Islet precursor cell (in vitro differentiated cells): ENCODE measurements around the gene RFXAP.
A peak's percentile ranks its signal among the peaks of the same experiment; 100 is the strongest.

Source experiments
- DNase-seq: peaks from one replicate; pipeline ENCODE4 v3.0.0-alpha.2; 2018

Gene RFXAP

DNA sequence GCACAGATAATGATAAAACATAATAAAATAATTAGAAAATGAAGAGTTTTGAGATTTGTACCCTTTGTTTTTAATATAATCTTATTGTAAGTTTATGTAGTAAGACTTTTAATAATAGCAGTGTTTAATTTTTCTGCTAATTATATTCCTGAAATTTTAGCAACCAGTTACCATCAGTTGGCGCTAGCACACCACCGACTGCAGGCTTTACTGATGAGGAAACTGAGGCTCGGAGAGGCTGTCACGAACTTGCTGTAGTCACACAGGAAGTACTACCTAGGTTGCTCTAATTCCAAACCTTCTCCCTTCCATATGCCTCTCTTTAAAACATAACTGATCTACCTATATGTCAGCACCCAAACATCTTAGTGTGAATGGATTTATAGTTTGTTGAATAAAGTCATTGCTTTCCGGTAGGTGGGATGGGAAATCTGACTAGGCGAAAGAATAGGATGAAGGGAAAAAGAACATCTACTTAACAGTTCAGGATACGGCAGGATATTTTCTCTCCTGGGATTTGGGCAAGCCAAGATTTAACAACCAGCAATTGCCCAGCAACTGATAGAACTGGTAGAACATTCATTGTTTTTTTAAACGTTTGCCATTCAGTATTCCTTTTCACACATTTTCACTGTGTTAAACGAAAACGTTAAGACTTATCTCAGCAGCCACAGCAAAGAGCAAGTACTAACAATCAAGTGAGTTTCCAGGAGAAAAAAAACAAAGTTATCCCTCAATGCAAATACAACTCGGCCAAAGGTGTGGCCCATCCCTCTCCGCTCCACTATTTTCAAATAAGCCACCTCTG, 822 bp upstream of the RFXAP start:
- DNase-seq, result no peak

DNA sequence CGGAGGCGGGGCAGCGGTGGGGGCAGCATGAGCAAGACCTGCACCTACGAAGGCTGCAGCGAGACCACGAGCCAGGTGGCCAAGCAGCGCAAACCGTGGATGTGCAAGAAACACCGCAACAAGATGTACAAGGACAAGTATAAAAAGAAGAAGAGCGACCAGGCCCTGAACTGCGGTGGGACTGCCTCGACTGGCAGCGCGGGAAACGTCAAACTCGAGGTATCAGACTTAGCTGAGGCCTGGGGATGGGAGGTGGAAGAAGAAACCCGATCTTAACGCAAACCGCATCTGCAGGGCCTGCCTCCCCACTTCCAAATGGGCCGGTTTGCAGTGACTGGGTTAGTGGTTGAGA, 693 bp downstream of the RFXAP start:
- DNase-seq, result no peak

DNA sequence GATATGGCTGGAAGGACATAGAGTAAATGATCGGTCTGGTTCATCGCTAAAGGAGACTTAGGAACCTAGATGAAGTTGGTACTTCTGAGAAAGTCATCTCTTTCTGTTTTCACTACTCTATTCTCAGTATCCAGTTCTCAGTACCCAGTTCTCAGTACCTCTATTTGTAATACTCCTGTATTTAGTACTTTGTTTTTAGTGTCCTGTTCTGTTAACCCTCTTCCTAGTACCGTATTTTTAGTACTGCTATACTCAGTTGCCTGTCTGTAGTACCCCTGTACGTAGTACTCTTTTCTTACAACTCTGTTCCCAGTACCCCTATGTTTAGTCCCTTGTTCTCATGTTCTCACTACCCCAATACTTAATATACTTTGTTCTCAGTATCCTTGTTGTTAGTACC, 1.2 kb downstream of the RFXAP start:
- no peak for DNase-seq

DNA sequence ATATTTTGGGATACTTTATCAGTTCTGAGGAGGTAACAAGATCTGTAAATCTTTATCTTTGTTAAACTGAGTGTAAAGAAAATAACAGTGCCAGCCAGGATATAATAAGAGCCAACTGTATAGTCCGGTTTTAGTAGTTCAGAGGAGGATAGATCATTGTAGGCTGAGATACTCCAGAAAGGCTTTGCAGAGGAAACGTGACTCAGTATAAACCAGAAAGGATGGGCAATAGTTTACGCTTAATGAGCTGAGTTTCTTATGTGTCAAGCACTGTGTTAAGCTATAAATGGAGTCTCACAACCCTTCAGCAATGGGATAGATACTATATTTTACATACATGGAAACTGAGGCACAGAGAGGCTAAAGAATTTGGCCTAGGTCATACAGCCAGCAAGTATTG, 3.8 kb downstream of the RFXAP start:
- no peak for DNase-seq

DNA sequence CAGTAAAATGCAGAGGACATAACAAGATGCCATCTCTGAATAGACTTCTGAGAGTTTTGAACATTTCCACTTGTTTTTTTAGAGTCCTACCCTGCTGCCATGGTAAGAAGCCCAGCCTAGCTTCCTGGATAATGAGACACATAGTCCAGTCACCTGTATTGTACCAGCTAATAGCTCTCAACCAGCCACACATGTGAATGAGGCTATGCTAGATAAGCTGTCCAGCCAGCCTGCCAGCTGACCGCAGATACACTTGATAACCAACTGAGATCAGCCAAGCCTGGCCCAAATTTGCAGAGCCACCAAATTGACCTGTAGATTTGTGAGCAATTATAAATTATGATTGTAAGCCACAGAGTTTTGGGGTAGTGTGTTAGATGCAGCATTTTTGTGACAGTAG, 10.7 kb downstream of the RFXAP start:
- no peak for DNase-seq

DNA sequence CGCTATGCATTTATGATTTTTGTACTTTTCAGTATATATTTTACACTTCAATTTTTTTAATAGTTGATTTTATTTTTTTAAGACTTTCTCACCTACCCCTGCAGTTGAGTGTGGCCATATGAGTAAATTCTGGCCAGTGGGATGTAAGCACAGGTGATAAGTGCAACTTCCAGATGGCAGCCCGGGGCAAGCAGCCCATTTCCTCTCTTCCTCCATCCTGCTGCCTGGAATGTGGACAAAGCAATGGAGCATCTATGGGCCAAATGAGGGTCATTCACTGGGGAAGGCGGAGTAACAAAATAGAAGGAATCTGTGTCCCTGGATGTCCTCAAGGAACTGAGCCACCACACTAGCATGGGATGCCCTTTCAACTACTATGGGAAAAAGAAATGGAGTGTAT, 12.3 kb downstream of the RFXAP start:
- DNase-seq, result no peak

DNA sequence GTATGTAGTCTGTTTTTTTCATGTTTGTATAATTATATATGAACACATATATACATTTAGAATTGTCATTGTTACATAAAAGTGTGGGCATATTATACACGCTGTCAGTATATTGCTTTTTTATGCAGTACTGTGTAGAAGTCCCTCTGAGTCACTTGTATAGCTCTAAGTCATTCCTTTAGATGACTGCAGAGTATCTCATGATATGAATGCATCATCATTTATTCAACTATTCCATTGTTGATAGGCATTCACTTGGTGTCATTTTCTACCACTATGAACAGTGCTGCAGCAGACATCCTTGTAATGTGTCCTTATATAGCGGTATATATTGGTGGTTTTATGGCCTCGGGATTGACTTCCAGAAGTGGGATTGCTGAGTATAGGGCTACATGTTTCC, 15.3 kb downstream of the RFXAP start:
- DNase-seq, result no peak

DNA sequence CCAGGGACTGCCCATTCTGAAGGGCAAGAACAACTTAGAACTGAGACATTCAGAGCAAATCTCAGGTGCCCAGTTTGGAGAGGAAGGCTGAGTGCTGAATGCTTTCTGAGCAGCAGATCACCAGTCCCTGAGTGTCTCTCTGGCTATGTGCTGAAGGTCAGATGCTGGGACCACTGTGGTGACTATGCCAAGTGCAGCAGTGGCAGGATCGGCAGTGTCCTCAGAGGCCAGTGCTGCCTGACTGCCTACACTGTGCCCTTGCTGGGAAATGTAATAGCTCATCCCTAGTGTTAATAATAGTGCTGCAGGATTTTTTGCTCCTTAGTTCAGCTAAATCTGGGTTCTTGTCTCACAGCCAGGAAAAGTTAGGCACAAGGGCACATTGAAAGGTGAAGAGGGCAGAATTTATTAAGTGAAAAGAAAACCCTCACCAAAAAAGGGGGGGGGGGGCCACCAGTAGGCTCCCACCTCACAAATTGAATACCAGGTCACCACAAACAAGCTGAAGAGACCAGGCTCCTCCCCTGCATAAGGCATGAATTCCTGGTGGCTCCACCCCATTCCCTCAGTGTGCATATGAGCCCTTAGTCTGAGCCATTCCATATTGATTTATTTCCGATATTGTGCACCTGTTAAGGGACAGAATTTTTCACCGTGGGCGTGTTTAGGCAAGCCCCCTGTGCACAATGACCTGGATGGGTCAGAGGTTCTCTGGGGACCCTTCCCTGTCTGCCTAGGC, 18.5 kb downstream of the RFXAP start:
- DNase-seq, result no peak

DNA sequence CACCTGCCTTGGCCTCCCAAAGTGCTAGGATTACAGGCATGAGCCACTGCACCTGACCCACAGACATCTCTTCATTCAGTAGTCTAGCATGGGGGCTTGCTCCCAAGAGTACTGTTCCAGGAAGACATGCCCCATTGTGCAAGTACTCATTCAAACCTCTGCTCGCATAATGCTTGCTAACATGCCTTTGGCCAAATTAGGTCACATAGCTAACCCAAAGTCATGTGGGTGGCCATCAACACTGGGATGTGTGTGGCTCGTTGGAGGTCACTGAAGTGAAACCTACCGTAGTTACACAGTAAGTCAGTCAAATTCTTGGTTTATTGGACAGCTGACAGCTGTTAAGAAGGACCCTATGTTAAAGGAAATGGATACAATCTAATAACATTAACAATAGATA, 20.3 kb downstream of the RFXAP start:
- no peak for DNase-seq

DNA sequence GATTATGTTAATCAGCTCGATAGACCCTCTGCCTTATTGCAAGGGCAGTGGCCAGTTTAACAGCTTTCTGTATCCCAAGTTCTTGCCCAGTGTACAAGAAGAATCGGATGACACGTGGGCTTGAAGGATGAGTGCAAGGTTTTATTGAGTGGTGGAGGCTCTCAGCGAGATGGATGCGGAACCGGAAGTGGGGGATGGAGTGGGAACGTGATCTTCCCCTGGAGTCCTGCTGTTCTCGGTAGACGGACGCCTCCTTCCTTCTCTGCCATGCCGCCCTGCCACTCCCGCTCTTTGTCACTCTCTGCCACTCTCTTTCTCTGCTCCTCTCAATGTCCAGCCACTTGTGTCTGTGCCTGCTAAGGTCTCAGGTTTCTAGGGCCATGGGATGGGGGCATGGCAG, 21.0 kb downstream of the RFXAP start:
- no peak for DNase-seq

DNA sequence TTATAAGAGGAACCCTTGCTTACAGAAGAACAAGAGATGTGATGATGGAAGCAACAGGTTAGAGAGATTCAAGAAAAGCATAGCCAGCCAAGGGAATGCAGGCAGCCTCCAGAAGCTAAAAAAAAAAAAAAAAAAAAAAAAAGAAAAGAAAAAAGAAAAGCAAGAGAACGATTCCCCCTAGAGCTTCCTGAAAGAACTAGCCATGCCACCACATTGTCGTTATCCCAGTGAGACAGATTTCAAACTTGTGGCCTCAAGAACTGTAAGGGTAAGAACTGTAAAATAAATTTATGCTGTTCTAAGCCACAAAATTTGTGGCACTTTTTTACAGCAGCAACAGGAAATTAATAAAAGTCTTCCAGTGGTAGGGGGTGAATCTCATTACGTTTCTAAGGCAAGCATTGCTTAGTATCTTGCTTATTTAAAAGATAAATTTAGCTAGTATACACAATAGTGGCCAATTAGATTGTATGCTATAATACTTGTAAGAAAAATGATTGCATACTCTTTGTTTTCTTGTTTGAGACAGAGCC, 21.8 kb downstream of the RFXAP start:
- no peak for DNase-seq

DNA sequence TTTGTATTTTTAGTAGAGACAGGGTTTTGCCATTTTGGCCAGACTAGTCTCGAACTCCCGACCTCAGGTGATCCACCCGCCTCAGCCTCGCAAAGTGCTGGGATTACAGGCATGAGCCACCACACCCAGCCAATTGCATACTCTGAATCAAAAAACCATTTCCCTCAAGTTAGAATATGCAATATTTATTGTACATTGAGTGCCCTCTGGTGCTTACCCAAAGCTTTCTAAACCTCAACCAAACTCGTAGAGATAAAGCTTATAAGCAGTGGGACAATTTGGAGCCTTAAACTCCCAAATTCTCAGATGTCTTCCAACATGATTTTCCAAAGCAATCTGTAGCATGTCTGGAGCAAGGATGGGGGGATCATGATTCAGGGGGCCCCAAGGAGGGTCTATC, 22.4 kb downstream of the RFXAP start:
- DNase-seq, result no peak

DNA sequence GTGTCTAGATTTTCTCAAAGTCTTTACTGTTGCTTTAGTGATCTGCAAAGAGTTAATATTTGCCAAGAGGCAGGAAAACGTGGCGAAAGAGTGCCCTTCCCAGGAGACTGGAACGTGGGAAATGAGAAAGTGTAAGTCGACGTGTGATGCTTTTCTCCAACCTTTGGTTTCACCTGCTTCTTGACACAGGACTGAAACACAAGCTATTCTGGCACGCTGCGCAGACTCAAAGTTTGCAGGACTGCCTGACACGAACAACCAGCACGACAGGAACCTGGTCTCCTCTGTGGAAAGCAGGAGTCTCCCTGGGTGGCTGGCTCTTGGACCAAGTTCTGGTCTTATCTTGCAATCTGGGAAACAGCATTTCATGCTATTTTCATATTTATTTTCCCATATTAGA, 28.6 kb downstream of the RFXAP start:
- no peak for DNase-seq

DNA sequence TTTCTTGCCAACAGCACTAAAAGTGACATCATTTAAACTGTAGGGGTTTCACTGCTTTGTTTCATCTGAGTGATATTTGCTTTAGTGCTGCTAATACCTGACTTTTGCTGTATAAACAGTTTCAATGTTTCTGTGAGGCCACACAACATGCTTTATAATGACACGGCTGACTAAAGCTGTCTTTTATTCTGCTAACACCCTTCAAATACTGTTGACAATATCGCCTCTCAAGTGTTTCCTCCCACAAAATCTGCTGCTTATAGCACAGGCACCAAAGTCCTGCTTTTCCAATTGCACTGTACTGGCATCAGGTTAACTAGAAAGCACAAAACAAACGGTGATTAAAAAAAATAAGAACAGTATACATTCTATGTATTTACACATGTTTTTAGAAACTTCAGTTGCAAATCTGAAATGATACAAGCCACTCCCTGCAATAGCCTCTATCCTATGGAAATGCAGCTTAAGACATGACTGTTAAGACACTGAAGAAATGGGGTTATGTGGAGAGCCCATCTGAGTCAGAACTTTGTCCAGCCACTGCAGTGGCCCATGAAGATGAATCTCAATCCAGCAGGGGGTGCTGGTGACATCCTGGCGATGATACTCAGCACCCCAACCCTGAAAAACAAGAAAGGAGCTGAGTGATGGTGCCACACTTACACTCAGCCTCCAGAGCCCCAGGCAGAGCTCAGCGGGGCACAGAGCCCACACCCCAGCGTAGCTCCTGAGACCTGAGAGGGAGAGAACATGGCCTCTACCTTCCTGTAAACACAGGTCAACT, 29.4 kb downstream of the RFXAP start:
- DNase-seq, result no peak

DNA sequence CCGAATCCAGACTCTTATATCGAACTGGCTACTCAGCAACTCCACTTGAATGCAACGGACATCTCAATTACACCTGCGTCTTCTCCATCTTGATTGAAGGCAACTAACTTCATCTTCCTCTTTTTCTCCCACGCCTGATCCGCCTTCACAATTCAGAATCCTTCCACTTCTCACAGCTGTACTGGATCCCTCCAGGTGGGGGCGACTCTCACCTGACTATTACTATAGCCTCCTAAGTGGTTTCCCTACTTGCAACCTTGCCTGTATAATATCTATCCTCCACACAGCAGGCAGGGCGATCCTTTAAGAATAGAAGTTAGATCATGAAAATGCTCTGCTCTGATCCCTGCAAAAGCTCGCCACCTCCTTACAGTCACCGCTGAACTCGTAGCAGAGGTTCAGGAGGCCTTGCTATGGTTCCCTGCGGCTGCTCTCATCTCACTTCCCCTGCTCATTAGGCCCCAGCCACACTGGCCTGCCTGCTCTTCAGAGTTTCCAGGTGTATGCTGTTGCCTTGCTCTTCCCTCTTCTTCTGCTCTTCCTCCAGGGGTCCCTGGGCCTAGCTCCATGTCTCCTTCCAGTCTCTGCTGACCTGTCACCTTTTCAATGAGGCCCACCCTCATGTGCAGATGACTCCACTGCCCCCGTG, 31.9 kb downstream of the RFXAP start:
- DNase-seq, result no peak

DNA sequence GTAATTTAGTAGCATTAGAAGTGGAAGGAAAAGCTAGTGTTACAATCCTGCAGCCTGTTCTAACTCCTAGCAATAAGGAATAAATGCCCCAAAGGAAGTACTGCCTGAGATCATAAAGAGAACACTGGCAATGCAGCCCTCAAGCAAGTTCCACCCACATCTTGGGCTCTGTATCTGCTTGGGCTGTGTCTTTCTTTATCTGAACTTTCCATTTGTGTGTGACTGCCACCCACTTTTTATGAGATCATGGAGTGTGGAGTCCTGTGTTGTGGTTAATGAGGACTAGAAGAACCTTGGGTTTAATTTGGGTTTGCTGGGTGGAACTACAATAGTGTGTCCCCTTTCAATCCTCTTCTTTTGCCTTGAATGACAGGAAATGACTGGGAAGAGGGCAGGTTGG, 38.2 kb downstream of the RFXAP start:
- no peak for DNase-seq

DNA sequence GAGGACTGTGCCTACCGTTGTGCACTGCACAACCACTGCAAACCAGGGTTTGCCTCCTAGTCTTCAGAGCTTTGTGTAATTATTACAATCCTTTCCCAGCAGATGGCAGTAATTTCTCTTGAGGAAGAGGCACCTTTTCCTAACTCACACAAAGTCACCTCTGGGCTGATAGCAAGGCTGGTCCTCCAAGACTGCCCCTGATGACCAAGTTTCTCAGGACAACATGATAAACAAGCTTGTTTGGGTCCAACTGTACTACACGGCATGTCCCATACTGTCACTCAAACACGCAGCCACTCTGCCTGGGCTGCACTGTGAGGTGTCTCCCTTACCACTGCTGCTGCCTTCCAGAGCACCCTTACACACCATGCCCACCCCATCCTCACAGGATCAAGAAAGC, 39.3 kb downstream of the RFXAP start:
- DNase-seq, result peak; percentile 60

DNA sequence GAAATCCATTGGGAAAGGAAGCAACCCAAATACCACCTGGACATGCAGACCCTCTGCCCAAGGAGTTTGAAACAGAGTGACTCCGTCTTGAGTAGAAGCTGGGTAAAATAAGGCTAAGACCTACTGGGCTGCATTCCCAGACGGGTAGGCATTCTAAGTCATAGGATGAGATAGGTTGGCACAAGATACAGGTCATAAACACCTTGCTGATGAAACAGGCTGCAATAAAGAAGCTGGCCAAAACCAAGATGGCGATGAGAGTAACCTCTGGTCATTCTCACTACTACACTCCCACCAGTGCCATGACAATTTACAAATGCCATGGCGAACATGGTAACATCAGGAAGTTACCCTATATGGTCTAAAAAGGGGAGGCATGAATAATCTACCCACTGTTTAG, 40.2 kb downstream of the RFXAP start:
- no peak for DNase-seq

DNA sequence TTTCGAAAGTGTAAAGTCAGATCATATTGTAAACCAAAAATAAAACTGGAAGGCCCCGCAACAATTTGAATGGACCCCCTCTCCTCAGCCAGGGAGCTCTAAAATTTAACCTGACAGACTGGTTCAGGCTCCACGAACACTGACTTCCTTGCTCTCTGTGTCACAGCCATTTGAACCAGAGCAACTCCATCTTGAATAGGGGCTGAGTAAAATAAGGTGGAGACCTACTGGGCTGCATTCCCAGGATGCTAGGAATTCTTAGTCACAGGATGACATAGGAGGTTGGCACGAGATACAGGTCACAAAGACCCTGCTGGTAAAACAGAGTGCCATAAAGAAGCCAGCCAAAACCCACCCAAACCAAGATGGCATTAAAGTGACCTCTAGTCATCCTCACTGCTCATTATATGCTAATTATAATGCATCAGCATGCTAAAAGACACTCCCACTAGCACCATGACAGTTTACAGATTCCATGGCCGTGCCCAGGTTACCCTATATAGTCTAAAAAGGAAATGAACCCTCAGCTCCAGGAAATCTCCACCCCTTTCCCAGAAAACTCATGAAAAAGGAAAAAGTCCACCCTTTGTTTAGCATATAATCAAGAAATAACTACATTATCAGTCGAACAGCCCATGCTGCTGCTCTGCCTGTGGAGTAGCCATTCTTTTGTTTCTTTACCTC, 43.1 kb downstream of the RFXAP start:
- no peak for DNase-seq

DNA sequence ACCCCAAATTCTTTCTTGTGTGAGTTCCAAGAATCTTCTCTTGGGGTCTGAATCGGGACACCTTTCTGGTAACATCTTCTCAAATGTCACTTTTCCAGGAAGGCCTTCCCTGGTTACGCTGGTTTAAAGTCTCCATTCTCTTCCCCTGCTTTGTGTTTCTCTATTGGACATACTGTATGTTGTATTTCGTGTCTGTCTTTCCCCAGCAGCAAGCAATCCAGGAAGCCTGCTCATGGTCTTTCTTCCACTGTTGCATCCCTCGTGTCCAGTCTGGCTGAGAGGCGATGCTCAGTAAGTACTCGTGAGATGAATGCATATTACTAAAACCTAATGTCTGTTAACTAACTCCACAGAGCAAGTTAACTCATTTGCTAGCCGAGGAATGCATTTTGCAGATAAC, 43.7 kb downstream of the RFXAP start:
- DNase-seq, result no peak

DNA sequence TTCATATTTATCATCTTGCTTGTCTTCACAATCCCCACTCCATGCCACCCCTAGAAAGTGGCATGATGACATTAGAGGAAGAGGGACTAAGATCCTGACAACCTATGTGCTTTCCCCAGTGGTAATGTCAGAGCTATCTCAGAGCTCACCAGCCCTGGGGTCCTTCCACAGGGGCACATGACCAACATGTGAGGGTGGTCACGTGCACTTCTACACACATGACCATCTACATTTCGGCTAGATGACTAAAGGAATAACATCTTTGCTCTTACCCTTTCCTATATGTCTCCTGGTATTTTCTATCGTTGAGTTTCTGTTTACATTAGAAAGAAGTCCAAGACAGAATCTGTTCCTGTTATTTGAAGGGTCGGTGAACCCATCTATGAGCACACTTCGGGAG, 46.2 kb downstream of the RFXAP start:
- DNase-seq, result no peak

DNA sequence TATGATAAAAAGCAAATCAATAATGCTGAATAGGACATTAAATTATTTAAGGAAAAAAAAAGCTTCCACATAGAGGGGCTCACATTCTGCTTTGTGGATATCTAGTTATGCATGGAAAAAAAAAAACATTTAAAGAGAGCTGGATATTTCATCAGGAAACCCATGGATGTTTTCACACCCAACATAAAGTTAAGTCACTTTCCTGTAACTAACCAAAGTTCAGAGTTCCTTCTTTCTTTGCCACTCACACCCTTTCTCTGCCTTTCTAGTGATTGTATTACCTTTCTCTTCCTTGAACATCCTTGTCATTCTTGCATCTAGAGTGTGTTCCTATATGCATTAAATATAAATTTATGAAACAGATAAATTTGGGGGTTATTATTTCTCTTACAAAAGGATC, 47.2 kb downstream of the RFXAP start:
- DNase-seq, result no peak
